Measurements from ENCODE around the gene MBD1. TPM values are rescaled to one million over a fixed set of nuclear protein-coding genes. Genes with fewer than 3 reads are reported as not detected.
A peak's percentile ranks its signal among the peaks of the same experiment; 100 is the strongest.

The MBD1 gene
- total and polyA plus RNA-seq, 2 donors from 2014 or later = 24.7 to 79.3 TPM

DNA sequence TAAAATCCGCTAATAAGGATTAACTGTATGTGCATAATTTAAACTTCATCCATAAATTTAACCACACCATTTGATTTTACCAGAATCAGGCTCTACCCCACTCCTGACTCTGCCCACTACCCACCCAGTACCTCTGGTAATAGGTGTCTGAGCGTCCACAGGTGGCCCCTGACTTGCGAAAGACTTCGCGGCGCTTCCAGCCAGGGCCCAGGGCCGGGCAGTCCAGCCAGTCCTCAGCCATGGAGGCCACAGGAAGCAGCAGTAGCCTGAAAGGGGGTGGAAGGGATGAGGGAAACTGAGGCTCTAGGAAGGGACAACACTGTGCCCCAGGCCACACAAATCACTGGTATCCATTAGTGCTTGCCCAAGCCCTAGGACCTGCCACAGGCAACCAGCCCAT is 1.6 kb downstream of the MBD1 start:
- DNase-seq (no peak), FAIRE-seq (no peak)
- H3K4me3 ChIP-seq (ENCODE audit: low read length in 3 of 3) = peak overlapping the region in 2 of 3 donors; percentile 96 to 99
- TF ChIP-seq, protein P1, sequence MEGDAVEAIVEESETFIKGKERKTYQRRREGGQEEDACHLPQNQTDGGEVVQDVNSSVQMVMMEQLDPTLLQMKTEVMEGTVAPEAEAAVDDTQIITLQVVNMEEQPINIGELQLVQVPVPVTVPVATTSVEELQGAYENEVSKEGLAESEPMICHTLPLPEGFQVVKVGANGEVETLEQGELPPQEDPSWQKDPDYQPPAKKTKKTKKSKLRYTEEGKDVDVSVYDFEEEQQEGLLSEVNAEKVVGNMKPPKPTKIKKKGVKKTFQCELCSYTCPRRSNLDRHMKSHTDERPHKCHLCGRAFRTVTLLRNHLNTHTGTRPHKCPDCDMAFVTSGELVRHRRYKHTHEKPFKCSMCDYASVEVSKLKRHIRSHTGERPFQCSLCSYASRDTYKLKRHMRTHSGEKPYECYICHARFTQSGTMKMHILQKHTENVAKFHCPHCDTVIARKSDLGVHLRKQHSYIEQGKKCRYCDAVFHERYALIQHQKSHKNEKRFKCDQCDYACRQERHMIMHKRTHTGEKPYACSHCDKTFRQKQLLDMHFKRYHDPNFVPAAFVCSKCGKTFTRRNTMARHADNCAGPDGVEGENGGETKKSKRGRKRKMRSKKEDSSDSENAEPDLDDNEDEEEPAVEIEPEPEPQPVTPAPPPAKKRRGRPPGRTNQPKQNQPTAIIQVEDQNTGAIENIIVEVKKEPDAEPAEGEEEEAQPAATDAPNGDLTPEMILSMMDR (IDR thresholded peaks at IDR 0.05; ENCODE audit: borderline replicate concordance, extremely low read depth, insufficient read depth) = no peak
- intact Hi-C loops (cut with DNase I) = no loop called here
- no peaks in the 10 kb centered on the region for H3K27me3 ChIP-seq (ENCODE audit: control insufficient read depth, insufficient read depth, low read length)
- peaks cover 3 to 20% (median 11%) of the 10 kb centered on the region in 3 donors for H3K4me1 ChIP-seq (ENCODE audit: control insufficient read depth in 2 of 3, insufficient read depth in 2 of 3, low read depth in 1 of 3, low read length in 3 of 3)
- peaks cover 9 to 40% (median 39%) of the 10 kb centered on the region in 3 donors for H3K36me3 ChIP-seq (ENCODE audit: control insufficient read depth in 2 of 3, insufficient read depth in 3 of 3, low read length in 3 of 3)
- H3K9ac ChIP-seq (ENCODE audit: low read length in 3 of 3) = peak overlapping the region in 2 of 3 donors; percentile 98 to 99
- no peak overlapping the region for H3K27ac ChIP-seq (ENCODE audit: low read depth in 2 of 2, low read length in 2 of 2)
- H3K9me3 ChIP-seq (ENCODE audit: control insufficient read depth in 2 of 3, insufficient read depth in 1 of 3, low read length in 3 of 3) = no peaks in the 10 kb centered on the region

DNA sequence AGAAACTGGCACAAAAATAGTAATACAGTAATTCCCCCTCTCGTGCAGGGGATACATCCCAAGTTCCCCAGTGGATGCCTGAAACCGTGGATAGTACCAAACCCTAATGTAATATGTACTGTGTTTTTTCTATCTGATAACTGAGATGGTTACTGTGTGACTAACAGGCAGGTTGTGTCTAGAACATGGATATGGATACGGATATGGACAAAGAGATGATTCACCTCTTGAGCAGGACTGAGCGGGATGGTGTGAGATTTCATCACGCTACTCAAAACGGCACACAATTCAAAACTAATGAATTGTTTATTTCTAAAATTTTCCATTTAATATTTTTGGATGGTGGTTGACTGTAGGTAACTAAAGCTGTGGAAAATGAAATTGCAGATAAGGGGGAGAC is 3.4 kb downstream of the MBD1 start:
- no peak overlapping the region for H3K9ac ChIP-seq (ENCODE audit: low read length in 3 of 3)
- no peak for FAIRE-seq

GRCh38 chr18:50276452-50276851 is 4.9 kb downstream of the MBD1 start:
- no peak overlapping the region for H3K4me3 ChIP-seq (ENCODE audit: low read length in 3 of 3)
- H3K27me3 ChIP-seq (ENCODE audit: control insufficient read depth, insufficient read depth, low read length) = no peaks in the 10 kb centered on the region
- TF ChIP-seq, protein P1 (IDR thresholded peaks at IDR 0.05; ENCODE audit: borderline replicate concordance, extremely low read depth, insufficient read depth) = no peak
- no peaks in the 10 kb centered on the region for H3K9me3 ChIP-seq (ENCODE audit: control insufficient read depth in 2 of 3, insufficient read depth in 1 of 3, low read length in 3 of 3)
- H3K27ac ChIP-seq (ENCODE audit: low read depth in 2 of 2, low read length in 2 of 2) = no peak overlapping the region
- intact Hi-C loops (cut with DNase I) = no loop called here
- H3K36me3 ChIP-seq (ENCODE audit: control insufficient read depth in 2 of 3, insufficient read depth in 3 of 3, low read length in 3 of 3) = peaks cover 15 to 61% (median 54%) of the 10 kb centered on the region in 3 donors
- H3K9ac ChIP-seq (ENCODE audit: low read length in 3 of 3) = no peak overlapping the region
- DNase-seq = no peak
- H3K4me1 ChIP-seq (ENCODE audit: control insufficient read depth in 2 of 3, insufficient read depth in 2 of 3, low read depth in 1 of 3, low read length in 3 of 3) = peaks cover 3 to 17% (median 6%) of the 10 kb centered on the region in 3 donors
- no peak for FAIRE-seq

More for the DNA sequence above, 3.4 kb downstream of the MBD1 start:
- H3K36me3 ChIP-seq (ENCODE audit: control insufficient read depth in 2 of 3, insufficient read depth in 3 of 3, low read length in 3 of 3) = peaks cover 15 to 50% (median 48%) of the 10 kb centered on the region in 3 donors
- H3K4me1 ChIP-seq (ENCODE audit: control insufficient read depth in 2 of 3, insufficient read depth in 2 of 3, low read depth in 1 of 3, low read length in 3 of 3) = peaks cover 3 to 20% (median 11%) of the 10 kb centered on the region in 3 donors
- DNase-seq = no peak
- no peak overlapping the region for H3K4me3 ChIP-seq (ENCODE audit: low read length in 3 of 3)
- no peaks in the 10 kb centered on the region for H3K27me3 ChIP-seq (ENCODE audit: control insufficient read depth, insufficient read depth, low read length)
- intact Hi-C loops (cut with DNase I) = no loop called here
- no peaks in the 10 kb centered on the region for H3K9me3 ChIP-seq (ENCODE audit: control insufficient read depth in 2 of 3, insufficient read depth in 1 of 3, low read length in 3 of 3)
- no peak overlapping the region for H3K27ac ChIP-seq (ENCODE audit: low read depth in 2 of 2, low read length in 2 of 2)
- TF ChIP-seq, protein P1 (IDR thresholded peaks at IDR 0.05; ENCODE audit: borderline replicate concordance, extremely low read depth, insufficient read depth) = no peak
